Hepatocyte (in vitro differentiated cells): Measurements from ENCODE around the gene CDK6. TPM values are rescaled to one million over a fixed set of nuclear protein-coding genes. Genes with fewer than 3 reads are reported as not detected.

Experiments
- DNase-seq: peaks from one replicate; pipeline ENCODE4 v3.0.0-alpha.2; 2016; ENCODE audit warnings: low spot score
- H2AFZ ChIP-seq: fragments of 200-600 bp; sonication (generic); 2 replicates; pipeline ENCODE4 v1.6.0; 2016; ENCODE audit warnings: antibody characterized with exemption, mild to moderate bottlenecking
- H3K27ac ChIP-seq: fragments of 200-600 bp; sonication (generic); 2 replicates; pipeline ENCODE4 v1.5.1; 2016; ENCODE audit warnings: mild to moderate bottlenecking
- H3K27me3 ChIP-seq: fragments of 200-600 bp; sonication (generic); 2 replicates; pipeline ENCODE4 v1.6.1; 2016
- H3K36me3 ChIP-seq: fragments of 200-600 bp; sonication (generic); replicated peaks from 2 replicates; pipeline ENCODE4 v1.5.1; 2016; ENCODE audit warnings: low read depth; ENCODE audit not compliant: insufficient read depth
- H3K4me1 ChIP-seq: fragments of 200-600 bp; sonication (generic); 2 replicates; pipeline ENCODE4 v1.5.1; 2016; ENCODE audit warnings: mild to moderate bottlenecking, moderate library complexity; ENCODE audit not compliant: insufficient read depth
- H3K4me2 ChIP-seq: fragments of 200-600 bp; sonication (generic); 2 replicates; pipeline ENCODE4 v1.6.0; 2016
- H3K4me3 ChIP-seq: fragments of 200-600 bp; sonication (generic); 2 replicates; pipeline ENCODE4 v1.5.1; 2016; ENCODE audit warnings: mild to moderate bottlenecking
- H3K79me2 ChIP-seq: fragments of 200-600 bp; sonication (generic); 2 replicates; pipeline ENCODE4 v1.6.0; 2017; ENCODE audit warnings: mild to moderate bottlenecking
- H3K9me2 ChIP-seq: fragments of 200-600 bp; sonication (generic); replicated peaks from 2 replicates; pipeline ENCODE4 v1.6.0; 2017; ENCODE audit warnings: mild to moderate bottlenecking; ENCODE audit not compliant: insufficient read depth
- H3K9me3 ChIP-seq: fragments of 200-600 bp; sonication (generic); 2 replicates; pipeline ENCODE4 v1.5.1; 2016; ENCODE audit warnings: low read depth, mild to moderate bottlenecking
- H4K20me1 ChIP-seq: fragments of 200-600 bp; sonication (generic); 2 replicates; pipeline ENCODE4 v1.6.0; 2016; ENCODE audit warnings: mild to moderate bottlenecking; ENCODE audit not compliant: insufficient read depth, poor library complexity, severe bottlenecking
- EZH2 ChIP-seq: fragments of 200-600 bp; sonication (generic); IDR thresholded peaks from 2 replicates; pipeline ENCODE4 v1.6.1; 2016; ENCODE audit warnings: antibody characterized with exemption, mild to moderate bottlenecking, borderline replicate concordance
- EZH2phosphoT487 ChIP-seq: fragments of 200-600 bp; sonication (generic); IDR thresholded peaks from one replicate; pipeline ENCODE4 v1.6.1; 2018; ENCODE audit warnings: antibody characterized with exemption, mild to moderate bottlenecking, low read depth, moderate library complexity; ENCODE audit not compliant: unreplicated experiment, severe bottlenecking
- WGBS: methylation state at CpG from one replicate; pipeline ENCODE4 v1.1.6; 2016; ENCODE audit warnings: low lambda C conversion rate; ENCODE audit errors: missing lambda C conversion rate; 5-methylcytosine and 5-hydroxymethylcytosine counted together
- polyA plus RNA-seq: library from polyadenylated mRNA; unstranded; fragments of >200 nt; fragmentation: Nextera tagmentation; extraction: Ambion mirVana; gene quantifications from 2 replicates; pipeline ENCODE4 v1.2.1, GENCODE V29; 2016
- total RNA-seq: library from RNA; depleted of rRNA; stranded (reverse); fragments of >200 nt; gene quantifications from 2 replicates; pipeline ENCODE4 v1.2.3, GENCODE V29; 2014
- TF ChIP-seq, protein P1 (sequence below): fragments of 200-600 bp; sonication (generic); IDR thresholded peaks from 2 replicates; pipeline ENCODE4 v1.5.1; 2016; ENCODE audit warnings: antibody characterized with exemption, mild to moderate bottlenecking; ENCODE audit not compliant: poor library complexity

CDK6 gene
- total and polyA plus RNA-seq, 2 experiments from 2014 or later = 18.7 to 64.5 TPM

DNA sequence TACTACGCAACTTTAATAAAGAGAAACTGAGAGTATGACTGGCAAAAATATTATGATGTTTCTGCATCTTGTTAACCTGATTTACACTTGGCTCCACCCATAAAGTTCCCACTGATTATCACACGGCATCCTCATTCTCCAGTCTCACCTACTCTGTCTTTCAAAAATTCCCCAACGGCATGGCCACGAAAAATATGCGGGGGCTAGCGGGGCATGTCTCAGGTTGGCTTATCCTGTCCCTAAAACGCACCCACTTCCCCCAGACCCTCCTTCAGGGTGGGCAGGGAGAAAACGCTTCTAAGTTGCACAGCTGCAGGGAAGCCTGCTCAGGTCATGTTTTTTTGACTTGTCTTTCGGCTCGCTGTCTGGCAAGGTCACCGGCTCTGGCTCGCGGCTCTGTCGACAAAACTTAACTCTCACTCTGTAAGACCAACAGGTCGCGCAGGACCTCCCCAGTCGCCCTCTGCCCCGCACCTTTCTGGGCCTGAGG, 3.8 kb downstream of the CDK6 start:
- Histone ChIP-seq H3K4me2 (peak overlapping the region; percentile 88), H3K9me3 (no peaks in the 10 kb centered on the region), H3K9me2 (no peaks in the 10 kb centered on the region), H3K4me1 (peaks cover 17% of the 10 kb centered on the region), H3K27ac (peak overlapping the region; percentile 98), H2AFZ (no peak overlapping the region), H3K4me3 (peak overlapping the region; percentile 58), H4K20me1 (peaks cover 20% of the 10 kb centered on the region), H3K79me2 (peaks cover 68% of the 10 kb centered on the region), H3K36me3 (no peaks in the 10 kb centered on the region), H3K27me3 (no peaks in the 10 kb centered on the region)
- 3% methylated on average over 18 of the region's 18 CpGs for WGBS
- TF ChIP-seq EZH2 = no peak
- DNase-seq = no peak

DNA sequence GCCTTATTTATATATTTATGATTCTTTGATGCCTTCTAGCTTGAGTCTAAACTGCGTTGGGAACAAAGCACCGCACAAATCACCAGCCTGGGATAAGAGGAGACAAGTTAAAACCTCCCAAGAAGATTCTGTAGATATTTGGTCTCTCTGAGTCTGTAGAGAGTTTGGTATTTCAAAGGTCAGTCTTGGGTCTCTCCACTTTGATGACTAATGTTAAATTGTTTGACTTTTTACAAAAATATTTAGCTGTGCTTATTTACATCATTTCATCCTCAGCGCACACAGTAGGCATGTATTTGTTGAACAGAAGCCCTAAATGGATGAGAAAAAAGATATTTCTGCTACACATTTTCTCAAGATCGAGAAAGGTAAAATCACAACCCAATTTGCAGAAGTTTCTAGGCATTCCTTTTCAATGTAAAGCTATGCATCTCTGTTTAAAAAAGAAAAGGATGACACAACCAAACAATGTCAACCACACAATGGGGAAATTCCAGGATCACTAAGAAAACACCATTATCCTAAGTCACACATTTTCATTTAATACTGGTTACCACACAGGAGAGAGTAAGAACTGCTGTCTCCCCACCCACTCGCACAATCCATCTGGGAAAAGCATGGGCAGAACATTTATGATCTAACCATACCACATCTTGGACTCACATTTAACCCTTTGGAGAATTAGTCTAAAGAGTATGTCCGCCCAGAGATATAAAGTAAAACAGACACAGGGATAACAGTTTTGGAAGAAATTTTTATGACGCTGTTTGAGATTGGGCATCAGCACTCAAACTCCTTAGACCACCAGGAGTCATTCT, 4.4 kb downstream of the CDK6 start:
- Histone ChIP-seq H3K4me2 (peak overlapping the region; percentile 88), H3K27me3 (no peaks in the 10 kb centered on the region), H3K4me3 (peak overlapping the region; percentile 58), H4K20me1 (peaks cover 22% of the 10 kb centered on the region), H3K36me3 (no peaks in the 10 kb centered on the region), H3K9me2 (no peaks in the 10 kb centered on the region), H2AFZ (no peak overlapping the region), H3K4me1 (peaks cover 17% of the 10 kb centered on the region), H3K79me2 (peaks cover 75% of the 10 kb centered on the region), H3K27ac (peak overlapping the region; percentile 98), H3K9me3 (no peaks in the 10 kb centered on the region)
- TF ChIP-seq EZH2phosphoT487 = no peak
- no peak for TF ChIP-seq EZH2
- TF ChIP-seq, protein P1, sequence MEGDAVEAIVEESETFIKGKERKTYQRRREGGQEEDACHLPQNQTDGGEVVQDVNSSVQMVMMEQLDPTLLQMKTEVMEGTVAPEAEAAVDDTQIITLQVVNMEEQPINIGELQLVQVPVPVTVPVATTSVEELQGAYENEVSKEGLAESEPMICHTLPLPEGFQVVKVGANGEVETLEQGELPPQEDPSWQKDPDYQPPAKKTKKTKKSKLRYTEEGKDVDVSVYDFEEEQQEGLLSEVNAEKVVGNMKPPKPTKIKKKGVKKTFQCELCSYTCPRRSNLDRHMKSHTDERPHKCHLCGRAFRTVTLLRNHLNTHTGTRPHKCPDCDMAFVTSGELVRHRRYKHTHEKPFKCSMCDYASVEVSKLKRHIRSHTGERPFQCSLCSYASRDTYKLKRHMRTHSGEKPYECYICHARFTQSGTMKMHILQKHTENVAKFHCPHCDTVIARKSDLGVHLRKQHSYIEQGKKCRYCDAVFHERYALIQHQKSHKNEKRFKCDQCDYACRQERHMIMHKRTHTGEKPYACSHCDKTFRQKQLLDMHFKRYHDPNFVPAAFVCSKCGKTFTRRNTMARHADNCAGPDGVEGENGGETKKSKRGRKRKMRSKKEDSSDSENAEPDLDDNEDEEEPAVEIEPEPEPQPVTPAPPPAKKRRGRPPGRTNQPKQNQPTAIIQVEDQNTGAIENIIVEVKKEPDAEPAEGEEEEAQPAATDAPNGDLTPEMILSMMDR = no peak
- DNase-seq = peak; percentile 43
- 17% methylated on average over 7 of the region's 7 CpGs for WGBS

DNA sequence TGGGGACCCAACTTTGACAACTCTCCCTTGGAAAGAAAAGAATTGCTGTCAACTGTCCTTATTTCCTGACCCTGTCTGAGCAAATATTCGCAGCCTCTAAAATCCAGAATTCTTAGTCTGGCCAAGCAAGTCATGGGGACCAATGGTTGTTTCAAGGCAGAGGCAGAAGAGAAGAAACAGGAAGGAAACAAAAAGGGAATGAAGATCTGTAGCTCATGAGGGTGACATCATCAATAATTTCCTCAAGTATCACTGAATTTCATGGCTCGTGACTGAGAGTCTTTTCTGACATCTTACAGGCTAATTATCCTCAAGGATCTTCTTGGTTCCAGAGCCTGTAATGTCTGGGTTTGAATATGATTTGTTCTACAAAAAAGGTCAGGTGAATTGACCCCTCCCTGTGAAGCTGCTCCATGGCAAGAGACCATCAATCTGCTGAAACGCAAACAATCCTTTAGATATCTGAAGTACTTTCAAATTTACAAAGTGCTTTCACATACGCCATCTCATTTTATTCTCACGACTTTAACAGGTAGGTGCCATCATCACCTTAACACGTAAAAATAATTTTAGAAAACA, 5.8 kb downstream of the CDK6 start:
- Histone ChIP-seq H3K79me2 (peaks cover 83% of the 10 kb centered on the region), H3K4me2 (peak overlapping the region; percentile 88), H3K27ac (peak overlapping the region; percentile 98), H4K20me1 (peaks cover 22% of the 10 kb centered on the region), H3K27me3 (no peaks in the 10 kb centered on the region), H3K36me3 (no peaks in the 10 kb centered on the region), H3K9me3 (no peaks in the 10 kb centered on the region), H3K4me1 (peaks cover 17% of the 10 kb centered on the region), H2AFZ (no peak overlapping the region), H3K9me2 (no peaks in the 10 kb centered on the region), H3K4me3 (no peak overlapping the region)
- 52% methylated on average over 6 of the region's 6 CpGs for WGBS
- no peak for DNase-seq
- no peak for TF ChIP-seq EZH2
- TF ChIP-seq EZH2phosphoT487 = no peak
- TF ChIP-seq, protein P1 = no peak

DNA sequence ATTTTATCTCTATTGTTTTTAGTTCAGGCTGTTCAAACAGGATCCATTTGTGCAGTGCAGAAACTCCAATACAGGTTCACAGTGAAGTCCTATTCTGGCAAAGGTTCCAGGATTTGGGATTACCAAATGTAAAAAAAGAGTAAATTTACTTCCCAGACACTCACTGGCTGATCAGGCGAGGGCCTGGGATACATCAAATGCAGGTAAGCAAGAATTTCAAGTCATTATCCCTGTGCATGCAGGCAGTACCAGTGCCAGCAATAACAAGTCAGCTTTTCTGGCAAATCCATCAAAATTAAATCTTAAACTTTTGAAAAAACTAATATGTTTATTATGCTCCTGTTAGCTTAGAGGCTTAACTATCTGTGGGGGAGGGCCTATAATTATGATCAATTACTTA, 6.3 kb downstream of the CDK6 start:
- TF ChIP-seq, protein P1 = no peak
- TF ChIP-seq EZH2 = no peak
- TF ChIP-seq EZH2phosphoT487 = no peak
- Histone ChIP-seq H3K9me2 (no peaks in the 10 kb centered on the region), H3K9me3 (no peaks in the 10 kb centered on the region), H3K36me3 (no peaks in the 10 kb centered on the region), H3K79me2 (peaks cover 84% of the 10 kb centered on the region), H3K4me2 (peak overlapping the region; percentile 88), H3K27ac (peak overlapping the region; percentile 98), H3K4me1 (peaks cover 17% of the 10 kb centered on the region), H3K4me3 (no peak overlapping the region), H3K27me3 (no peaks in the 10 kb centered on the region), H2AFZ (no peak overlapping the region), H4K20me1 (peaks cover 22% of the 10 kb centered on the region)
- 76% methylated on average over 1 of the region's 1 CpG for WGBS
- DNase-seq = no peak
